HG03442 (cell line): ENCODE measurements around the gene PGF.
"Not testable (repeated sequence)": the region's sequence is repeated elsewhere in the genome, so short reads cannot be mapped to it uniquely, and the experiment has no call there.

Source experiments
- ATAC-seq: cut with Tn5 transposase; IDR thresholded peaks from one replicate; pipeline ENCODE4 v1.9.1; 2021; ENCODE audit warnings: mild to moderate bottlenecking, moderate library complexity; ENCODE audit not compliant: unreplicated experiment

PGF gene

GRCh38 chr14:74955229-74956026 lies at the start of gene PGF:
Gene PGF (minus strand): TSS chr14:74955597. CDS start chr14:74955242, 355 bp downstream.
- ATAC-seq, result no peak

GRCh38 chr14:75003250-75004027 lies 48.0 kb upstream of the PGF start:
- no peak for ATAC-seq

GRCh38 chr14:75002392-75003249 lies 47.2 kb upstream of the PGF start, which contains the start of gene EIF2B2:
Gene EIF2B2 (plus strand): TSS chr14:75002921. CDS start chr14:75002991, 70 bp downstream.
- peak; percentile 97 for ATAC-seq

- no peak for ATAC-seq
These were observed 46.5 kb upstream of the PGF start for GRCh38 chr14:75001899-75002298.

GRCh38 chr14:75001261-75001660 lies 45.9 kb upstream of the PGF start:
- ATAC-seq, result no peak

- ATAC-seq, result not testable (repeated sequence)
These were observed 40.4 kb upstream of the PGF start for GRCh38 chr14:74995781-74996180.

GRCh38 chr14:74994182-74994581 lies 38.8 kb upstream of the PGF start:
- not testable (repeated sequence) for ATAC-seq

- ATAC-seq, result no peak
These were observed 33.6 kb upstream of the PGF start for GRCh38 chr14:74988993-74989392.

GRCh38 chr14:74988131-74988530 lies 32.7 kb upstream of the PGF start:
- no peak for ATAC-seq

GRCh38 chr14:74985806-74986205 lies 30.4 kb upstream of the PGF start:
- no peak for ATAC-seq

GRCh38 chr14:74985028-74985310 lies 29.6 kb upstream of the PGF start:
- ATAC-seq, result no peak

- ATAC-seq, result no peak
These were observed 29.0 kb upstream of the PGF start for GRCh38 chr14:74984236-74985027.

GRCh38 chr14:74983343-74983742 lies 27.9 kb upstream of the PGF start:
- no peak for ATAC-seq

GRCh38 chr14:74982661-74983060 lies 27.3 kb upstream of the PGF start:
- ATAC-seq, result no peak

- no peak for ATAC-seq
These were observed 26.4 kb upstream of the PGF start for GRCh38 chr14:74981833-74982232.

- no peak for ATAC-seq
These were observed 26.0 kb upstream of the PGF start for GRCh38 chr14:74981462-74981782.

GRCh38 chr14:74980731-74981461 lies 25.5 kb upstream of the PGF start:
- no peak for ATAC-seq

- ATAC-seq, result no peak
These were observed 25.0 kb upstream of the PGF start for GRCh38 chr14:74980398-74980730.

- ATAC-seq, result no peak
These were observed 24.3 kb upstream of the PGF start for GRCh38 chr14:74979442-74980397.
